Measurements from ENCODE around the gene CCSER1. TPM values are rescaled to one million over a fixed set of nuclear protein-coding genes. Genes with fewer than 3 reads are reported as not detected.
"Not testable (repeated sequence)": the region's sequence is repeated elsewhere in the genome, so short reads cannot be mapped to it uniquely, and the experiment has no call there.

Gene CCSER1
- total and polyA plus RNA-seq, 7 donors = 0.06 to 2.5 (median 0.30) TPM

DNA sequence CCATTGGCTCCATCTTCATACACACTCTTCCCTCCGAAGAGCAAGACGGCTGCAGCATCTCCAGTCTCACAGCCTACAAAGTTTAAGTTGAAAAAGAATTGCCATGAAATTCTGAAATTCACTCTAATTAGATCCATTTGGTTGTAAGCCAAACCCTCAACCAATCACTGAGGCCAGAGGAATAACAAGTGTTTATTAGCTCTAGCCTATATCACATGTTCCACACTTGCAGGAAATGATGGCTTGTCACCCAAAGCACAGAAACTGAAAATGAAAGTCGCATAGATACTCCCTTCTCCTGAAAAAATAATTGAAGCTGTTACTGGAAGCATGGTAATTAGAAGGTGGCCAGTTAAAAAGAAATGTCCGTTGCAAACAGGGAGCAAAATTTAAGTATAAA, 1071.8 kb downstream of the CCSER1 start:
- no peak for DNase-seq
- no peaks in the 10 kb centered on the region for H3K27me3 ChIP-seq (ENCODE audit: insufficient read depth in 3 of 3, low read length in 2 of 3)
- H3K36me3 ChIP-seq (ENCODE audit: insufficient read depth in 1 of 2, low read depth in 1 of 2) = no peaks in the 10 kb centered on the region
- H3K27ac ChIP-seq = no peak overlapping the region
- ATAC-seq = no peak
- TF ChIP-seq, protein P1, sequence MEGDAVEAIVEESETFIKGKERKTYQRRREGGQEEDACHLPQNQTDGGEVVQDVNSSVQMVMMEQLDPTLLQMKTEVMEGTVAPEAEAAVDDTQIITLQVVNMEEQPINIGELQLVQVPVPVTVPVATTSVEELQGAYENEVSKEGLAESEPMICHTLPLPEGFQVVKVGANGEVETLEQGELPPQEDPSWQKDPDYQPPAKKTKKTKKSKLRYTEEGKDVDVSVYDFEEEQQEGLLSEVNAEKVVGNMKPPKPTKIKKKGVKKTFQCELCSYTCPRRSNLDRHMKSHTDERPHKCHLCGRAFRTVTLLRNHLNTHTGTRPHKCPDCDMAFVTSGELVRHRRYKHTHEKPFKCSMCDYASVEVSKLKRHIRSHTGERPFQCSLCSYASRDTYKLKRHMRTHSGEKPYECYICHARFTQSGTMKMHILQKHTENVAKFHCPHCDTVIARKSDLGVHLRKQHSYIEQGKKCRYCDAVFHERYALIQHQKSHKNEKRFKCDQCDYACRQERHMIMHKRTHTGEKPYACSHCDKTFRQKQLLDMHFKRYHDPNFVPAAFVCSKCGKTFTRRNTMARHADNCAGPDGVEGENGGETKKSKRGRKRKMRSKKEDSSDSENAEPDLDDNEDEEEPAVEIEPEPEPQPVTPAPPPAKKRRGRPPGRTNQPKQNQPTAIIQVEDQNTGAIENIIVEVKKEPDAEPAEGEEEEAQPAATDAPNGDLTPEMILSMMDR (IDR thresholded peaks at IDR 0.05) = no peak
- no peaks in the 10 kb centered on the region for H3K4me1 ChIP-seq
- no peaks in the 10 kb centered on the region for H3K9me3 ChIP-seq
- WGBS, 3 donors = 52 to 62% (median 58%) methylated on average over 4 of the region's 4 CpGs
- H3K4me3 ChIP-seq = peak overlapping the region; percentile 31
- intact Hi-C loops (cut with DNase I) = no loop called here

DNA sequence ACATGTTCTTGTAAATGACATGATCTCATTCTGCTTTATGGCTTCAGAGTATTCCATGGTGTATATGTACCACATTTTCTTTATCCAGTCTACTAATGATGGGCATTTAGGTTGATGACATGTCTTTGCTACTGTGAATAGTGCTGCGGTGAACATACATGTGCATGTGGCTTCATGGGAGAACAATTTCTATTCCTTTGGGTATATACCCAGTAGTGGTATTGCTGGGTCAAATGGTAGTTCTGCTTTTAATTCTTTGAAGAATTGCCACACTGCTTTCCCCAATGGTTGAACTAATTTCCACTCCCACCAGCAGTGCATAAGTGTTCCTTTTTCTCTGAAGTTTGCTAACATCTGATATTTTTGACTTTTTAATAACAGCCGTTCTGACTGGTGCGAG, 1080.3 kb downstream of the CCSER1 start:
- Histone ChIP-seq H3K27me3 (ENCODE audit: insufficient read depth in 3 of 3, low read length in 2 of 3) (no peaks in the 10 kb centered on the region), H3K9me3 (no peaks in the 10 kb centered on the region), H3K4me3 (no peak overlapping the region), H3K36me3 (ENCODE audit: insufficient read depth in 1 of 2, low read depth in 1 of 2) (no peaks in the 10 kb centered on the region), H3K27ac (no peak overlapping the region), H3K4me1 (no peaks in the 10 kb centered on the region)
- DNase-seq (no peak), ATAC-seq (no peak)
- intact Hi-C loops (cut with DNase I) = no loop called here
- TF ChIP-seq, protein P1 (IDR thresholded peaks at IDR 0.05) = no peak
- 90 to 92% (median 92%) methylated on average over 3 of the region's 3 CpGs for WGBS, 3 donors

DNA sequence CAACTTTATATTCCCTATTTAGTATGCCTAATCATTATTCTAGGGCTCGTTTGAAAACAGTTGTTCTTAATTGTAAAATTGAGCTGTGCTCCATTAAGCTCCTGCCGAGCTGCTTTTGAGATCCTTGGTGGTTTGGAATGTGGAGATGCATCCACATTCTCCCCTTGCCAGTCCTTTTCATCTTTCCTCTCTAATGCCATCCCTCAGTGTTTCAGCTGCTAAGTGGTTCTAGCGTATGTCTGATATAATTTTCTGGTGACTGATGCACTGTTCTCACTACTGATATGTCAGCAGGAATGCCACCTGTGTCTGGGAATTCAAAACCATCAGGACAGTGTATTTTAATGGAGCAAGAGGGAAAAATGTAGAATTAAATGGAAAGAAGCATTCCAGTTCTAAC, 1085.0 kb downstream of the CCSER1 start:
- Histone ChIP-seq H3K4me3 (no peak overlapping the region), H3K27me3 (ENCODE audit: insufficient read depth in 3 of 3, low read length in 2 of 3) (no peaks in the 10 kb centered on the region), H3K27ac (no peak overlapping the region), H3K9me3 (no peaks in the 10 kb centered on the region), H3K36me3 (ENCODE audit: insufficient read depth in 1 of 2, low read depth in 1 of 2) (no peaks in the 10 kb centered on the region), H3K4me1 (no peaks in the 10 kb centered on the region)
- TF ChIP-seq, protein P1 (IDR thresholded peaks at IDR 0.05) = no peak
- no peak for ATAC-seq
- WGBS, 3 donors = 35 to 47% (median 45%) methylated on average over 3 of the region's 3 CpGs
- no peak for DNase-seq
- intact Hi-C loops (cut with DNase I) = no loop called here

DNA sequence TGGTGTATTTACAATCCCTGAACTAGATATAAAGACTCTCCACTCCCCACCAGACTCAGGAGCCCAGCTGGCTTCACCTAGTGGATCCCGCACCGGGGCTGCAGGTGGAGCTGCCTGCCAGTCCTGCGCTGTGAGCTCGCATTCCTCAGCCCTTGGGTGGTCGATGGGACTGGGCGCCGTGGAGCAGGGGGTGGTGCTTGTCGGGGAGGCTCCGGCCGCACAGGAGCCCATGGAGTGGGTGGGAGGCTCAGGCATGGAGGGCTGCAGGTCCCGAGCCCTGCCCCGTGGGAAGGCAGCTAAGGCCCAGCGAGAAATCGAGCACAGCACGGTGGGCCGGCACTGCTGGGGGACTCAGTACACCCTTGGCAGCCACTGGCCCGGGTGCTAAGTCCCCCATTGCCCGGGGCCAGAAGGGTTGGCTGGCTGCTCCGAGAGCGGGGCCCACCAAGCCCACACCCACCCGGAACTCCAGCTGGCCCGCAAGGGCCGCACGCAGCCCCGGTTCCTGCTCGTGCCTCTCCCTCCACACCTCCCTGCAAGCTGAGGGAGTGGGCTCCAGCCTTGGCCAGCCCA, 1090.7 kb downstream of the CCSER1 start:
- ATAC-seq; H3K27me3 ChIP-seq (ENCODE audit: insufficient read depth in 3 of 3, low read length in 2 of 3); H3K27ac ChIP-seq; H3K9me3 ChIP-seq; intact Hi-C loops (cut with DNase I); H3K36me3 ChIP-seq (ENCODE audit: insufficient read depth in 1 of 2, low read depth in 1 of 2); H3K4me3 ChIP-seq; H3K4me1 ChIP-seq: not testable (repeated sequence)
- DNase-seq = peak in 1 of 2 donors; percentile 35
- WGBS, 3 donors = 94 to 96% (median 96%) methylated on average over 16 to 26 of the region's 26 CpGs

DNA sequence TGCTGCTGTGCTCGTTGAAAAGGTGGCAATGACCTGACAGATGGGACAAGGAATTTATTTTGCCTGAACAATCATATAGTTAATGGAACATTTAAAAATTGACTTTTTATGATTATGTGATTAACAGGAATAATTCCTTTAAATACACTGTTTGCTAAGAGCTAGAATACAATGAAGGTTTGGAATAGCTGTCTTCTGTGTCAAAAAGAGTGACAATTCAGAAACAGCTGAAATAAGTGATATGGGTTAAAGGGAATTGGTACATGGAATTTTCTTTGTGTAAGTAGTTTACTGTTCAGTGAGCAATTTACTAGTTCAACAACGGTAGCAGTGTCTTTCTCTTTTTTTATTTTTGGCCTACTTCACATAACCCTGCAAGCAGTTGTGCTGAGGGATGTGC, 1093.1 kb downstream of the CCSER1 start:
- 48 to 56% (median 52%) methylated on average over 2 of the region's 2 CpGs for WGBS, 3 donors
- H3K36me3 ChIP-seq (ENCODE audit: insufficient read depth in 1 of 2, low read depth in 1 of 2) = no peaks in the 10 kb centered on the region
- H3K4me3 ChIP-seq = no peak overlapping the region
- no peaks in the 10 kb centered on the region for H3K9me3 ChIP-seq
- DNase-seq (no peak), ATAC-seq (no peak)
- intact Hi-C loops (cut with DNase I) = no loop called here
- H3K4me1 ChIP-seq = no peaks in the 10 kb centered on the region
- TF ChIP-seq, protein P1 (IDR thresholded peaks at IDR 0.05) = no peak
- no peak overlapping the region for H3K27ac ChIP-seq
- no peaks in the 10 kb centered on the region for H3K27me3 ChIP-seq (ENCODE audit: insufficient read depth in 3 of 3, low read length in 2 of 3)
